ENCODE results near the gene MAGEB17.
"Not testable (repeated sequence)": the region's sequence is repeated elsewhere in the genome, so short reads cannot be mapped to it uniquely, and the experiment has no call there.

The MAGEB17 gene

DNA sequence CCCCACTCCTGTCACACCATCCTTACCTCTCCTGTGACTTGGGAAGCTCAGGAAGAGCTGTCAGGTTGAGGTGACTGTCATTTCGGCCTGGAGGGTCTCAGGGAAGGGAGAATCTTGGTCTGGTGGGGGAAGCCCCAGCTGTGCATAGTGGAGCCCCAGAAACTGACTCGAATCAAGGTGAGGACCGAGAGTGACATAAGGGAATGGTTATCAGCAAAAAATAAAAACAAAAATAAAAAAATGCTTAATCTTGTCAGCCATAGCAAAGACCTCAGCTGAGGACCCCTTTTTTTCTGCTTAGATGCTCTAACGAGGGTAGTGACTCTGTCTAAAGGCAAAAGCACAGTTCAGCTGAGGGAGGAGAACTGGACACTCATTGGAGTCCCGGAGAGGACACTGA is at the start of gene MAGEB17:
TSS of gene MAGEB17 (plus strand) at position 301 of the 400 bp plus-strand sequence. CDS start 2,902 bp downstream, outside the sequence.
- no peak for DNase-seq

DNA sequence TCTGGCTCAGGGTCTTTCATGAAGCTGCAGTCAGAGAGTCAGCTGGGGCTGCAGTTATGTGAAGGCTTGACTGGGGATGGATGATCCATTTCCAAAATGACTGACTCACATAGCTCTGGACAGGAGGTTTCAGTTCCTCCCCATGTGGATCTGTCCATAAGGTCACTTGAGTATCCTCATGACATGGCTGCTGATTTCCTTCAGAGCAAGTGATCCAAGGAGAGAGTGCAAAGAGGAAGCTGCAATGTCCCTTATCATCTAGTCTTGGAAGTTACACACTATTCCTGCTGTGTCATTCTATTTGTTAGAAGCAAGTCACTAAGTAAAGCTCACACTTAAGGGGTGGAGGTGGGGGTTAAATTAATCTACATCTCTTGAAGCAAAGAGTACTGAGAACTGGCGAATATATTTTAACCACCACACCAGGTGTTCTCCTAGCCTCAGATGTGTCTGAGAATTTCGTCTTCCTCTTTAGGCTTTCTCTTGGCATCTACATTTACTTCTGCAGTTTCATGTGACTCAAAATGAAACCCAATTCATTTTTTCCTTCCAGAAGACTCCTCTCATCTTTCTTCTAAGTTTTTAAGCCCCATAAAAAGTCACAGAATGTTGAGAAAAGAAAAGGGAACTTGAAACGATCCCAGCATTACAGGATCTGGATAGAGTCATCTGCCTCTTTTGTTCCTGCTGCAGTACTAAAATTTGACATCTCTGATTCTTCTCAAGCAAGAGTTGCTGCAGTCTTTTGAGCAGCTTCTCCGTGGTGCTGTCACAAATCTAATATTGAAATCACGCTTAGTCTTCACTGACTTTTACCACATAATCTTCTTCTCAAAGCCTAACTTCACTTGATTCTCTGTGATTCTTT is 47.7 kb upstream of the MAGEB17 start:
- no peak for DNase-seq

GRCh38 chrX:16120431-16120830 is 46.9 kb upstream of the MAGEB17 start:
- no peak for DNase-seq

- DNase-seq: peak; percentile 19
These were observed 44.0 kb upstream of the MAGEB17 start, which contains the start of gene GRPR for GRCh38 chrX:16123222-16123786. Gene GRPR (plus strand): TSS chrX:16123565. CDS start chrX:16123954, 389 bp downstream.

GRCh38 chrX:16124201-16124600 is 43.1 kb upstream of the MAGEB17 start:
- DNase-seq: no peak

DNA sequence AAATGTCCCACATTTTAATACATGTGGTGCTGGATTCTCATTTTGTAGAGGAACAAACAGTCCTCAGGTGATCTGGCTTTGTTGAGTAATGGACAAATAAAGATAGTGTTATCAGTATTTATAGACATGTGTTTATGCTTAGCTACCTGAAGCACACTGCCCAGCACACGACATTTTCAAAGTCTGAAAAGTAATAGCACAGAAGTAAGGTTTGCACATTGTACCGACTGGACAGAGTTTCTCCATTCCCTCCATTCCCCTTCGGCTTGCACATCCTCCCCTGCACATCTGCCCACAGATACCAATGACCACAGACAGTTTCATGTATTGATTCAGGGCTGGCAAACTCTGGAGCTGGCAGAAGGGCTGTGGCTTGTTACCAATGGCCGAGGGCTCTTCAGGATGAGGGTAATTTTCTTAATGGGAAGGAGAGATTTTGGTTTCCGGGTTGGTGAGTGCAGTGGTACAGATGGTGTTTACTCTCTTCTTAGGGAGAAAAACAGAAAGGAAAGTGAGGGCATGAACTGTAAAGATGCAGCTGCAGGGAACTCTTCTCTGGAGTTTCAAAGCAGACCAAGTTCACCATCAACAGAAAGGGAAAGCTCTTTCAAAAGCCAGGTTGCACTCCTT is 41.6 kb upstream of the MAGEB17 start:
- DNase-seq: no peak

DNA sequence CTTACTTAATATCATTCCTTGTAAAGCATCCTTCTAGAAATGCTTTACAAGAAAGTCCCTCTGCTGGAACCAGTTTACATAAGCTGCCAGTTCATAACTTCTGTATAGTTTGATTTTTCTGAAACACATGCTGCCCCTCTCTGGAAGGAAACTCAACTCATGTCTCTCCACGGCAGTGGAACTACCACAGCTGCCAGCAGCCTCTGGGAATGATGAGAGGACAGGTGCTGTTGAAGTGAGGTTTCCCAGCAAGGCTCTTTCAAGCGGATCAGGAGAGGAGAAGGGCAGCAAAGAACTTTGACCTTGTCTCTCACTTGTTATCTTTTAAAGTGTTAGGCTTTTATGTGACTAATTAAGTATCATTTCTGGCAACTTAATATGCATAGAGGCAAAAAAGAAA is 36.6 kb upstream of the MAGEB17 start:
- no peak for DNase-seq

DNA sequence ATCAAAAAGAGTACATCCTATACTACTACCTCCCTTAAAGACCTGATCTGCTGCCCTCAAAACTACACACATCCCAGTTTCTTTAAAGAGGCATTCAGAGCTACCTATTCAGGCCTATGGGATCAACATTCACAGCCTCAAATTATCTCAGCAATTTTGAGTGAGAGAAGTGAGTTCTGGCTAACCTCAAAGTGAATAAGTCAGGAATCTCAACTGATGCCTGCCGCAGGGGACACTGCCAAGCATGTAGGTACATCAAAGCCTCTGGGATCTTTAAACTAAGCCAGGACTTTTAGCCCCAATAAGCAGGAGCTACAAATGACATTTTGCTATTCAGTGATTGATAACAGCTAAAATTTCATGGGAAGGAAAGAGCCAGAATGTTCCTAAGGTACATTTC is 32.3 kb upstream of the MAGEB17 start:
- DNase-seq: no peak

- DNase-seq: no peak
These were observed 31.2 kb upstream of the MAGEB17 start for GRCh38 chrX:16136080-16136479.

DNA sequence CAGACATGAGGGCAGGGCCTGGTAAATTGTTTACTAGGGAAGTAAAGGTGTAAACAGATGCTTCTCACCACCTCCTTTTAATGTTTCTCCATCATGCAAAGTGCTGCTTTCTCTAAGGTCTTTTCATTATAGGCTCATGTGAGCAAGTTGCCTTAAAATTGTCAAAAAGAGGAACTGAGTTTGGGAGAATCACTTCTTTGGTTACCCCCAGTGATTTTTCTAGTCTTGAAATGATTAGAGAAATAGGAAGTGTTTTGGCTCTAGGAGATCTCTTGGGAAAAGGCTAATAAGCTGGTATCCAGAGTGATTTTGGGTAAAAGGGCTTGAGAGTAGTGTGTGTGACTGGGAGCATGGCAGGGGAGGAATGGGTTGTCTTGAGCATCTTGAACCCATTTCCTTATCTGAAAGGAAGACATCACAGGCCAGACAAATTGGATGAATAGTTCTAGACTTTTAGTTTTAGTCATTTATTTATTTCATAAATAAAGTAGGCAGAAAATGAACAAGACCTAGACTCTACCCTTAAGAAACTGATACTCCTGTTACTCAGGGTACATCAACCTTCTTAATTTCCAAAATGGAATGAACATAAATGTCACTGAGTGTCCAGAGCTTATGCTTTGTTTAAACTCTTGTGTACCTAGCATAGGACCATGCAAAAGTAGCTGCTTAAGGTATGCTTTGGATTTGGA is 29.7 kb upstream of the MAGEB17 start:
- DNase-seq: no peak

DNA sequence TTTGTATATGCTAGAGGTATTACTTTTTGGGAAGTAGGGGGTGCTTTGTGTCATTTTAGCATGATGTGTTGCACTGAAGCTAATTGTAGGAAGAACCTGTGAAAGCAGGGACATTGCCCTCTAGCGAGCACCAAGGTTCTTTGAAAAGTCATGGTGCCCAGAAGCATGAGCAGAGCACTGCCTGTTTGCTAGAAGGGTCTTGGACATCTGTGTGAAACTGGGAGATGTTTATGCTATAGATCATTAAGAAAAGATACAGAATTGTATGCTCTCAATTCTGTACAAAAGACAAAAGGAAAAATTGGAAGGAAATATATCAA is 29.2 kb upstream of the MAGEB17 start:
- DNase-seq: no peak

DNA sequence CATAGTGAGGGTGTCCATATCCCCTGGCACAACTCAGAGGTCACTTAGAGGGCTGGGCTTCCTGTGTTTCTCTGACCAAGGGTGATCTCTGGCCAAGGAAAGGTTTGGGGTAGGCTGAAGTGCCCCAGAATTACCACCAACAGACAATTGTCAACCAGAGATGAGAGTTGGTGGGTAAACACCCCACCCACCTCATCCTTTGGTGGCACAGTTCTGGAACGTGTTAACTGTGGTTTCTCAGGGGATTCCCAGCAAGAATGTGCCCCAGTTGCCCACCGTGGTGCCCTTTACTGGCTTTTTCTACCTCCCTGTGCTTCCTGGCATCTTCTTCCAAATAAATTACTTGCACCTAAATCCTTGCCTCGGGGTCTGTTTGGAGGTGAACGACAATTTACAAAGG is 26.8 kb upstream of the MAGEB17 start:
- DNase-seq: no peak

DNA sequence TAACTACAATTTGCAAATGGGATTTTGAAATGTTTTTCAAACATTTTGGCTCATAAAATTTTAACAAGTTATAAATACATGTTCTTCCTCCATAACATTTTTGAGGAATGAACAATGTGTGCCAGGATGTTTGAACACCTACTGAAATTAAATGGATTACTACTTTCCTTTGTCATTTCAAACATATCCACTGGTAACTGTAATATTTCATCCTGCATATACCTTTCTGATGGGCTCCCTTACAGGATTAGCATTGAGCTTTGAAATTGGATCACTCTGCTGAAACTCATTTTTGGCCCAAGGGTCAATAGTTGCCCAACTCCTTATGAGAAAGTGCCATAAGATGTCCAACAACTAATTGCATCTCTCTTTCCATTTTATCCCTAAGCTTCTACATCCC is 26.3 kb upstream of the MAGEB17 start:
- no peak for DNase-seq

DNA sequence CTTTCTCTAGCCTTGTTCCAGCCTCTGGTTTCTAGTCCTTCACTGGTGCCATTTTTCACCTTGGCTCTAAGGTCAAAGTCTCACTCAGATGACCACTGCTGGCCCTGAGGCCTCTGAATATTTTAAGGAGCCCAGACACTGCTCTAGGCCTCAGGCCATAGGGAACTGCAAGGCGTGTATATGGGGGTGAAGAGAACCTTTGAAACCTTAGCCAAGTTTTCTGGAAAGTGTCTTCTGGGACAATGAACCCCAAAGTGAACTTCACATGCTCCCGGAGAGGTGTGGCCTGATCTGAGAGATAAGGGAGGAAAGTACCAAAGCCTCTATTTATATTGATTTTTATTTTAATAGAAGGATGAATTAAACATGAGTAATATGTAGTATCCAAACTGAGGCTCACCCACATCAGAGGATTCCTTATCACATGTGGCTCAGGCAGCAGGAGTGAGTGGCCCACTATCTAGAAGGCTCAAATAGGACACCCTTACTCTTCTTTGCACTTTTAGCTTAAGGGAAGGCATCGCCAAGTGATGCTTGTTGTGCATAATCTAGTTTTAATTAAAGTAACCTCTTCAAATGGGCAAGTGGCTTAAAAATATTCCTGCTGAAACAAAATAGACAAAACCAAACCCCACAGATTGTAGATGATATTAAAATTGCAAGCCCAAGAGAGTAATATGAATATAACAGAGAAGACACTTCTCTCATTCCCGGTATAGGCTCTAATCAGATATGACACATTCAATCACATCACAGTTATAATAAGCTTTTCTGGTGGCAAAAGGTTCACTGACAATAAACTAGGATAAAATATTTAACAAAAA is 25.6 kb upstream of the MAGEB17 start:
- DNase-seq: no peak

- DNase-seq: no peak
These were observed 25.1 kb upstream of the MAGEB17 start for GRCh38 chrX:16142246-16142558.

DNA sequence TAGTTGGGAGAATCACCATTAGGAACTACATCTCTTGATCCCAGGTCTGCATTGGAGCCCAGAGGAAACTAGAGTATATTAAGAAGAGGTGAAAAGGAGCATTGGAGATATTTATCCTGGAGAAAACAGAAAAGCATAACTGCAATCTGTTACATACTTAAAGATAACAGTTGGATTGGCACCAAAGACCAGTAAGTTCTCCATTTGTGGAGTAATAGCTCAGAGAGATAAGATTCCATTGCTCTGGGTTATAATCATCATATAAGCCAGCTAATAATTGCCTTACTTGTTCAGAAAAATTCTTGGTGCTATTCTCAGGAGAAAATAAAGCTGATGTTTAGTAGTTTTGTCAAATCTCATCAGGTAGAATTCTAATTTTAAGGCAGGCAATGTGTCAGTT is 23.3 kb upstream of the MAGEB17 start:
- no peak for DNase-seq

DNA sequence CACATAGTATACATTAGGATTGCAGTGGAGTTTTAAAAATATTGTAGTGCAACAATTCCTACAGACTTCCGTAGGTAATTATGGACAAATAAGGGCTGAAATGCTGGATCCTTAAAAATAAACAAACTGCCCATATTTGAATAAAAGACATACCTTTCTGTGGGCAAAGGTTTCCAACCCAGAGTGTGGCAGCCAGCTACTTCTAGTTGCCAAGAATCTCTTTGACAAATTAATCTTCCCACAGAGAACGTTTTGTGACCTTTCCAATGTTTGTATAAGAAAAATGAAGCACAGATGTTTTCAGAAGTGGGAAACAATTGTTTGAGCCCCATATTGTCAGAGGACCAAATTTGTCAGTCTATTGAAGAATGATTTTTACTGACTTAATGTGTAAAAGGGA is 22.9 kb upstream of the MAGEB17 start:
- DNase-seq: no peak

DNA sequence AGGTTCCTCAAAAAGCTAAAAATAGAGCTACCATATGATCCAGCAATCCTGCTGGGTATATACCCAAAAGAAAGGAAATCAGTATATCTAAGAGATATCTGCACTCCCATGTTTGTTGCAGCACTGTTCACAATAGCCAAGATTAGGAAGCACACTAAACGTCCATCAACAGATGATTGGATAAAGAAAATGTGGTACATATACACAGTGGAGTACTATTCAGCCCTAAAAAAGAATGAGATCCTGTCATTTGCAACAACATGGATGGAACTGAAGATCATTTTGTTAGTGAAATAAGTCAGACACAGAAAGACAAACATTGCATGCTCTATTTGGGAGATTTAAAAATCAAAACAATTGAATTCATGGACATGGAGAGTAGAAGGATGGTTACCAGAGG is 22.2 kb upstream of the MAGEB17 start:
- not testable (repeated sequence) for DNase-seq

GRCh38 chrX:16145656-16146055 is 21.6 kb upstream of the MAGEB17 start:
- no peak for DNase-seq

- no peak for DNase-seq
These were observed 18.4 kb upstream of the MAGEB17 start for GRCh38 chrX:16148896-16149295.

- no peak for DNase-seq
These were observed 11.6 kb upstream of the MAGEB17 start for GRCh38 chrX:16155581-16156096.

DNA sequence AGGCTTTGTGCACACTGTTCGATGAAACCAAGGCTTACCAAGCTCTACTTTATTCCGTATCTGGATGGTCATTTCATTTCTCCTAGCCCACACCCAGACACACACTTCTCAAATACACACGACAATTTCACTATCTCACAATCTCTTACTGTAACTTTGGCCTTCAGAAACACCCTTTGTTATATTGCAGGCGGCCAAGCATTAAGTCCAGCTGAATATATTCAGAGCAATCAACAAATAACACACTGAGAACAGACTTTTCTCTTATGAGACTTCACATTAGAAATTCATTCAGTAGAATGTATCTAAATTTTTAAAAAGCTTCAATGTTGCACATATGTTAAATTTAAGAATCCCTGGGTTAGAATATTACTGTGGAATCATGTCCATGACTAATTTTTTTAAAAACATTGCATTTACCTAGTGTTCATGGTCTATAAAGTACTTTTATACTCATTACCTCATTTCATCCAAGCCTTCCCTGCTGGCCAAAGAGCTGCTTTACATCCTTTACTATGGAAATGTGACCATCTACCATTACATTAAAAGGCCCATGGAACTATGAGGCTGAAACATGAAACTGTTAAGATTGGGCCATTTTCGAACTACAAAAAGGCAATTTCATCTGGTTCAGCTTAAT is 10.5 kb upstream of the MAGEB17 start:
- no peak for DNase-seq

Data from activated CD4-positive, alpha-beta T cell treated with anti-CD3 and anti-CD28 coated beads for 1 hour (primary cell).